Spleen (tissue), 11 donors: ENCODE results near the gene ITGAE. TPM values are rescaled to one million over a fixed set of nuclear protein-coding genes. Genes with fewer than 3 reads are reported as not detected.

Experiments used
- DNase-seq: peaks from one replicate; pipeline ENCODE4 v3.0.0-alpha.2; 2020
- H3K27ac ChIP-seq, 8 donors: fragments of 200-600 bp; sonication (generic) in 7 of 8; 1 replicate in 4 of 8; 2 replicates in 4 of 8; pipeline versions ENCODE4 v1.5.0 to v1.8.0; 2016 to 2021; ENCODE audit warnings: inconsistent platforms in 4 of 8, mild to moderate bottlenecking in 4 of 8, moderate library complexity in 1 of 8
- H3K27me3 ChIP-seq, 7 donors: fragments of 200-600 bp; sonication (generic) in 6 of 7; replicated peaks in 1 of 7; 1 replicate in 4 of 7; 2 replicates in 3 of 7; pipeline versions ENCODE4 v1.5.0 to v1.8.0; 2016 to 2021; ENCODE audit warnings: inconsistent platforms in 3 of 7, mild to moderate bottlenecking in 1 of 7
- H3K36me3 ChIP-seq, 6 donors: fragments of 200-600 bp; sonication (generic) in 5 of 6; 1 replicate in 4 of 6; 2 replicates in 2 of 6; pipeline versions ENCODE4 v1.5.0 to v1.8.0; 2016 to 2021; ENCODE audit warnings: inconsistent platforms in 2 of 6
- H3K4me1 ChIP-seq, 6 donors: fragments of 200-600 bp; sonication (generic) in 5 of 6; 1 replicate in 3 of 6; 2 replicates in 3 of 6; pipeline versions ENCODE4 v1.5.0 to v1.8.0; 2016 to 2021; ENCODE audit warnings: inconsistent platforms in 3 of 6
- H3K4me3 ChIP-seq, 8 donors: fragments of 200-600 bp; sonication (generic) in 7 of 8; 1 replicate in 4 of 8; 2 replicates in 4 of 8; pipeline versions ENCODE4 v1.5.0 to v1.8.0; 2016 to 2021; ENCODE audit warnings: inconsistent platforms in 4 of 8, mild to moderate bottlenecking in 4 of 8, moderate library complexity in 2 of 8
- H3K9me3 ChIP-seq, 8 donors: fragments of 200-600 bp; sonication (generic) in 7 of 8; 1 replicate in 4 of 8; 2 replicates in 4 of 8; pipeline versions ENCODE4 v1.5.0 to v1.8.0; 2016 to 2021; ENCODE audit warnings: inconsistent platforms in 4 of 8
- POLR2A ChIP-seq, 3 donors: fragments of 450-650 bp; IDR thresholded peaks; one replicate each; pipeline ENCODE4 v1.5.1; 2017; ENCODE audit warnings: antibody characterized with exemption in 3 of 3, mild to moderate bottlenecking in 1 of 3
- POLR2AphosphoS5 ChIP-seq, 3 donors: sonication (generic); formaldehyde crosslinking; IDR thresholded peaks; one replicate each; pipeline ENCODE4 v1.5.1; 2017; ENCODE audit warnings: antibody characterized with exemption in 3 of 3
- WGBS, 5 donors: extraction: QIAGEN DNeasy Blood & Tissue Kit in 3 of 5; methylation state at CpG; one replicate each; pipeline versions ENCODE4 v1.1.5 to v1.1.7; 2013 to 2018; 5-methylcytosine and 5-hydroxymethylcytosine counted together
- intact Hi-C: fragments of 100-400 bp; cut with DNase I; formaldehyde crosslinking; loops from one replicate; pipeline ENCODE4 v1.15.0; 2023; ENCODE audit warnings: low total_unique reads
- polyA plus RNA-seq, 3 donors: library from polyadenylated mRNA; stranded (reverse); fragments of 200-250 nt; gene quantifications; one replicate each; pipeline ENCODE4 v1.2.1, GENCODE V29; 2013
- total RNA-seq, 7 donors: library from RNA; depleted of rRNA in 3 of 7; stranded (reverse); fragments of >200 nt in 3 of 7; fragmentation: NEBNext Ultra II Directional in 4 of 7; extraction: Animal tissue kit (Norgen Biotek cat#: 25700) in 4 of 7; gene quantifications; one replicate each; pipeline versions ENCODE4 v1.1.0 to v1.2.1, GENCODE V29; 2016 to 2021
- TF ChIP-seq, protein P1 (sequence below), 11 experiments: fragments of 200-600 bp in 7 of 11; fragments of 450-650 bp in 4 of 11; sonication (generic) in 4 of 11; IDR thresholded peaks in 8 of 11; conservative IDR thresholded peaks in 3 of 11; 1 replicate in 7 of 11; 2 replicates in 4 of 11; pipeline versions ENCODE4 v1.4.0 to v1.8.0; 2016 to 2021; ENCODE audit warnings: antibody characterized with exemption in 11 of 11, inconsistent platforms in 4 of 11, mild to moderate bottlenecking in 1 of 11
- donor health status: healthy with polysubstance abuse.
- donor health status: DM: no; HTN: no; CAD: no; lungs with moderate emphysema.
- donor health status: DM: no; HTN: no; CAD: no.
- donor health status: Bipolar disorder and iron deficiency.
- donor health status: healthy.
- donor health status: DM: no; HTN: no; CAD: no.
- donor health status: DM: yes; HTN: yes; CAD: no.

ITGAE gene
- total and polyA plus RNA-seq, 10 donors = 20.3 to 91.1 (median 28.2) TPM

DNA sequence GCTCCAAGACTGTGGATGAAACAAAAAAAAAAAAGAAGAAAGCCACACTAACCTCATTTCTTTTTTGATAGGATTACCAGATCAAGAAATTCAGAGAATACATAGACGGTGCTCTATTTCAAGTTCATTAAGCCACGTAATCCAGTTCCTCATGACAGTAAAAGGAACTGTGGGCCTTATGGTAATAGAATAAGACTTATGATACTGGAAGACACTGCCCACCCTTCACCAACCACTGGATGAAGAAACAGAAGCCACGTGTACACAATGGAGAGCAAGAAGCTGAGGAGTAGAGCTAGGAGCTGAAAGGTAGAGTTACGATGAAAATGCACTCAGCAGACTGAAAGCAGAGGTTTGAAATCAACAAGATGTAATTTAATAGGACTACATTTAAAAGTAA is 33.8 kb upstream of the ITGAE start:
- intact Hi-C loops = no loop called here
- Histone ChIP-seq H3K27ac (peak overlapping the region in 2 of 8 donors; percentile 3 to 15), H3K9me3 (no peaks in the 10 kb centered on the region), H3K4me1 (peaks cover 0 to 42% (median 15%) of the 10 kb centered on the region in 6 donors), H3K36me3 (peaks cover 0 to 89% (median 48%) of the 10 kb centered on the region in 6 donors), H3K27me3 (no peaks in the 10 kb centered on the region), H3K4me3 (no peak overlapping the region)
- TF ChIP-seq POLR2AphosphoS5 (IDR thresholded peaks at IDR 0.05) (no peak), POLR2A (IDR thresholded peaks at IDR 0.05) (no peak)
- TF ChIP-seq, protein P1, sequence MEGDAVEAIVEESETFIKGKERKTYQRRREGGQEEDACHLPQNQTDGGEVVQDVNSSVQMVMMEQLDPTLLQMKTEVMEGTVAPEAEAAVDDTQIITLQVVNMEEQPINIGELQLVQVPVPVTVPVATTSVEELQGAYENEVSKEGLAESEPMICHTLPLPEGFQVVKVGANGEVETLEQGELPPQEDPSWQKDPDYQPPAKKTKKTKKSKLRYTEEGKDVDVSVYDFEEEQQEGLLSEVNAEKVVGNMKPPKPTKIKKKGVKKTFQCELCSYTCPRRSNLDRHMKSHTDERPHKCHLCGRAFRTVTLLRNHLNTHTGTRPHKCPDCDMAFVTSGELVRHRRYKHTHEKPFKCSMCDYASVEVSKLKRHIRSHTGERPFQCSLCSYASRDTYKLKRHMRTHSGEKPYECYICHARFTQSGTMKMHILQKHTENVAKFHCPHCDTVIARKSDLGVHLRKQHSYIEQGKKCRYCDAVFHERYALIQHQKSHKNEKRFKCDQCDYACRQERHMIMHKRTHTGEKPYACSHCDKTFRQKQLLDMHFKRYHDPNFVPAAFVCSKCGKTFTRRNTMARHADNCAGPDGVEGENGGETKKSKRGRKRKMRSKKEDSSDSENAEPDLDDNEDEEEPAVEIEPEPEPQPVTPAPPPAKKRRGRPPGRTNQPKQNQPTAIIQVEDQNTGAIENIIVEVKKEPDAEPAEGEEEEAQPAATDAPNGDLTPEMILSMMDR (IDR thresholded peaks at IDR 0.05 in 8 of 11, conservative IDR thresholded peaks at IDR 0.05 in 3 of 11) = no peak
- DNase-seq = no peak
- WGBS, 5 donors = 43 to 82% (median 63%) methylated on average over 4 of the region's 4 CpGs

DNA sequence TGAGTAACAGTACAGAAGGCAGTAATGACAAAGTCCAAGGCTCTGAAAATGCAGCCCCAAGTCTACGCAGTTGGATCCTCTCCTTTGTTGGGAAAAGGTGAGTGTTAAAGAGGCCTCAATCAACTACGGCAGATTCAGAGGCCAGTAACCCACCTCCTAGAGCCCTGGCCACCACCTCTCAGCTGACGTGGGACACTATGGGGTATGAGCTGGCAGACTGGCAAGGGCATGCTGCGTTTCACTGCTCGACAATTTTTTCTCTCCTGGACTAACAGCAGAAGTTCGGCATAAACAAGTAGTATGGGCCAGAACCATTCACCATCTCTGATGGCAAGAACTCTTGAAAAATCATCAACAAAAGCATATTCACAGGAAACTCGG is 27.9 kb upstream of the ITGAE start:
- Histone ChIP-seq H3K4me3 (no peak overlapping the region), H3K27ac (no peak overlapping the region), H3K9me3 (no peaks in the 10 kb centered on the region), H3K36me3 (peaks cover 0 to 87% (median 58%) of the 10 kb centered on the region in 6 donors), H3K4me1 (peaks cover 0 to 16% (median 2%) of the 10 kb centered on the region in 6 donors), H3K27me3 (no peaks in the 10 kb centered on the region)
- intact Hi-C loops = loop anchor here (5.0 kb wide), 1 partner anchor 92 kb away; no protein-coding TSS in a partner anchor
- 90 to 97% (median 95%) methylated on average over 7 of the region's 7 CpGs for WGBS, 5 donors
- DNase-seq = no peak
- TF ChIP-seq POLR2AphosphoS5 (IDR thresholded peaks at IDR 0.05) (no peak), POLR2A (IDR thresholded peaks at IDR 0.05) (no peak)
- TF ChIP-seq, protein P1 (IDR thresholded peaks at IDR 0.05 in 8 of 11, conservative IDR thresholded peaks at IDR 0.05 in 3 of 11) = no peak

GRCh38 chr17:3828151-3828851 is 27.3 kb upstream of the ITGAE start:
- TF ChIP-seq, protein P1 (IDR thresholded peaks at IDR 0.05 in 8 of 11, conservative IDR thresholded peaks at IDR 0.05 in 3 of 11) = no peak
- TF ChIP-seq POLR2AphosphoS5 (IDR thresholded peaks at IDR 0.05) = no peak
- TF ChIP-seq POLR2A (IDR thresholded peaks at IDR 0.05) = no peak
- Histone ChIP-seq H3K4me1 (peaks cover 0 to 16% (median 2%) of the 10 kb centered on the region in 6 donors), H3K27me3 (no peaks in the 10 kb centered on the region), H3K36me3 (peaks cover 0 to 87% (median 58%) of the 10 kb centered on the region in 6 donors), H3K27ac (peak overlapping the region in 4 of 8 donors; percentile 4 to 15 (median 10)), H3K9me3 (no peaks in the 10 kb centered on the region), H3K4me3 (no peak overlapping the region)
- intact Hi-C loops = loop anchor here (5.0 kb wide), 1 partner anchor 91 kb away; no protein-coding TSS in a partner anchor
- WGBS, 5 donors = 79 to 85% (median 83%) methylated on average over 7 of the region's 7 CpGs
- DNase-seq = no peak

- Histone ChIP-seq H3K27ac (peak overlapping the region in 1 of 8 donors; percentile 15), H3K9me3 (no peaks in the 10 kb centered on the region), H3K4me1 (peaks cover 0 to 16% (median 2%) of the 10 kb centered on the region in 6 donors), H3K36me3 (peaks cover 0 to 90% (median 62%) of the 10 kb centered on the region in 6 donors), H3K4me3 (no peak overlapping the region), H3K27me3 (no peaks in the 10 kb centered on the region)
- DNase-seq = no peak
- intact Hi-C loops = loop anchor here (5.0 kb wide), 1 partner anchor 90 kb away; no protein-coding TSS in a partner anchor
- 52 to 58% (median 53%) methylated on average over 6 of the region's 6 CpGs for WGBS, 5 donors
- TF ChIP-seq POLR2A (IDR thresholded peaks at IDR 0.05) = no peak
- TF ChIP-seq POLR2AphosphoS5 (IDR thresholded peaks at IDR 0.05) = no peak
- TF ChIP-seq, protein P1 (IDR thresholded peaks at IDR 0.05 in 8 of 11, conservative IDR thresholded peaks at IDR 0.05 in 3 of 11) = peak; percentile 47 to 77 (median 72)
Observed at GRCh38 chr17:3827124-3827773, 26.3 kb upstream of the ITGAE start.
